ENCODE measurements around the gene ZNF598. TPM values are rescaled to one million over a fixed set of nuclear protein-coding genes. Genes with fewer than 3 reads are reported as not detected.

The ZNF598 gene
- total and polyA plus RNA-seq, 2 of the 13 experiments (the other 11 are each of a cell fraction or from before 2014, with no cell fraction given) = 13.5 to 14.2 TPM

GRCh38 chr16:2023092-2024031, 13.7 kb upstream of the ZNF598 start (continued):
- no peak for TF ChIP-seq KIAA2018 (CRISPR knock-in tag; IDR thresholded peaks at IDR 0.05; ENCODE audit: borderline replicate concordance)
- TF ChIP-seq TP53 (CRISPR knock-in tag; conservative IDR thresholded peaks at IDR 0.05) = no peak
- TF ChIP-seq STAT5B (CRISPR knock-in tag; IDR thresholded peaks at IDR 0.05) = no peak
- TF ChIP-seq KMT2A (CRISPR knock-in tag; IDR thresholded peaks at IDR 0.05) = 0 out of 2 replicates have a peak, but pooled peaks have one; percentile 21
- TF ChIP-seq HIC2 (CRISPR knock-in tag; IDR thresholded peaks at IDR 0.05; ENCODE audit: low read depth) = no peak
- no peak for TF ChIP-seq ZNF383 (CRISPR knock-in tag; IDR thresholded peaks at IDR 0.05; ENCODE audit: borderline replicate concordance)
- peak; percentile 66; the same call in 1 of the 2 replicates for TF ChIP-seq ZNF772 (CRISPR knock-in tag; IDR thresholded peaks at IDR 0.05)
- no peak for TF ChIP-seq AHR (CRISPR knock-in tag; IDR thresholded peaks at IDR 0.05)
- TF ChIP-seq PHF8 (CRISPR knock-in tag; IDR thresholded peaks at IDR 0.05) = peak; percentile 66
- TF ChIP-seq AKNA (CRISPR knock-in tag; IDR thresholded peaks at IDR 0.05; ENCODE audit: borderline replicate concordance) = no peak
- no peak for TF ChIP-seq SRSF4 (IDR thresholded peaks at IDR 0.05; ENCODE audit: low read depth, low read length, poor library complexity, severe bottlenecking)
- TF ChIP-seq ZNF660 (CRISPR knock-in tag; IDR thresholded peaks at IDR 0.05; ENCODE audit: borderline replicate concordance, low read depth) = no peak
- no peak for TF ChIP-seq NR2F6 (IDR thresholded peaks at IDR 0.05)
- peak; percentile 22; the same call in 1 of the 2 replicates for TF ChIP-seq NR2F6 (CRISPR knock-in tag; IDR thresholded peaks at IDR 0.05)

All from HepG2 (cell line).